ENCODE results near the gene SAMD3.
"Not testable (repeated sequence)": the region's sequence is repeated elsewhere in the genome, so short reads cannot be mapped to it uniquely, and the experiment has no call there.

The SAMD3 gene, protein sequence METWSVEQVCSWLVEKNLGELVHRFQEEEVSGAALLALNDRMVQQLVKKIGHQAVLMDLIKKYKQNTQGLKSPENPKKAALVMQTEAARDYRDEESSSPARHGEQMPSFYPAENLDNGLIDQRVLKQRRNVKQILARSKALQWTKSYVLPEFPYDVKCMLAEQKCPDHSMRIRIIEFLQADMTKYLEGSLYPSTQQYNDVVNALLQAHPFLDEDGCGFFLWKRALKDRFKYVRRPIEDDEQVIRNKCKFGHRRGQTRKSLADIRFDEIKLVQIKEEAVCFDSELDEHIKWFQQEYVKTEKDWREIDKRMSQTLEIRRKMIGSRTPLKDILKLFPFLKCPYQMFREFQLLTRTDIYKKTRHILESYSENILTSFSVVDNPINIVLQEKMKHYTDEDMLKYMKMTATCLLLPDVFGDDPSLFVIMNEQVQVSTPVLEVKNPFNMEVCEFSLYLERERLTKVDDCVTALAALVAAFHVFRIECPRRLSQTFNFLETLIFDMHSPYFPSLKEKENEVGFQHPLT

DNA sequence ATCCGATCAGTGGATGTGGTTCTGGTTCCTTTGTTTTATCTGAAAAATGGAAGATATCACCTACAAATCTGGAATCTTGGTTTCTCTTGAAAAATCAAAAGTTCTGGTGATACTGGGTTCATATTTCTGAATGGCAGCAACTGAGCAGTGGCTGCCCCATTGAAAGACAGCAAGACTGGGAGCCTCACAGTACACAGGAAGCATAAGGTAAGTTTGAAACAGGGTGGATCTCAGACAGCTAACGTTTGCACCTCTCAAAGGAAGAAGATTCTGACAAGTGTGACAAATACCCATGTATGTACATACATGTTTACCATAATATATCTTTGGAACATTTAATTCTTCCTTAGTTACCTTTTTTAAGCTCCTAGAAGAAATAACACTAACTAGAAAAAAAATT lies at the start of gene SAMD3:
SAMD3 (minus strand) TSS at position 177 of the 400 bp plus-strand sequence. CDS start 7,678 bp downstream, outside the sequence.
- no peak for DNase-seq

DNA sequence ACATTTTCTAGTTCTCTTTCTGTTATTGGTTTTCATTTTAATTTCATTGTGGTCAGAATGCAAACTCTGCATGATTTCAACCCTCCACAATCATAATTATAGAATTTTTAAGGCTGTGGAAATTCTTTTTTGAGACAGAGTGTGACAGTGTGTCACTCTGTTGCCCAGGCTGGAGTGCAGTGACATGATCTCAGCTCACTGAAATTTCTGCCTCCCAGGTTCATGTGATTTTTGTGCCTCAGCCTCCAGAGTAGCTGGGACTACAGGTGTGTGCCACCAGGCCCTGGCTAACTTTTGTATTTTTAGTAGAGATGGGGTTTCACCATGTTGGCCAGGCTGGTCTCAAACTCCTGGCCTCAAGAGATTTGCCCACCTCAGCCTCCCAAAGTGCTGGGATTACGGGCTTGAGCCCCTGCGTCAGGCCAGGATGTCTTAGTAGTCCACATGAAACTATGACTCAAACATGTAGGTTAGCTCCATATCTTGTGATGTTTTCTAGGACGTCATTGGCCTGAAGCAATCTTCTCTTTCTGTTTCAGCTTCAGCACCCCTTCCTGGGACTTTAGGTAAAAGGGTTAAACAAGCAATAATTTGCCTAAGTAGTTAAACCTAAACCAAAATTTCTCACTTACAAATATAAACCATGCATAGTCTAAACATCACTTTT lies 47.4 kb upstream of the SAMD3 start:
- no peak for DNase-seq

DNA sequence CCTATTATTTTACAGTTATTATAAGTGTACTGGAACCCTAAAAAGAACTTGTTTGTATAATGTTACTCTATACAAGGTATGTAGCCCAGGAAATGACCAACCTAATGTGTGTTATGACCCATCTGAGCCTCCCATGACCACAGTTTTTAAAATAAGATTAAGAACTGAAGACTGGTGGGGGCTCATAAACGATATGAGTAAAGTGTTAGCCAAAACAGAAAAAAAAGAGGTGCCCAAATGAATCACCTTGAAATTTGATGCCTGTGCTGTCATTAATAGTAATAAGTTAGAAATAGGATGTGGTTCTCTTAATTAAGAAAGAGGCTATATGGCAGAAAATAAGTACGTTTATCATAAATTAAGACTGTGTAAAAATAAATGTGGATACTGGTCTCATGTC lies 42.8 kb upstream of the SAMD3 start:
- DNase-seq = peak; percentile 7

DNA sequence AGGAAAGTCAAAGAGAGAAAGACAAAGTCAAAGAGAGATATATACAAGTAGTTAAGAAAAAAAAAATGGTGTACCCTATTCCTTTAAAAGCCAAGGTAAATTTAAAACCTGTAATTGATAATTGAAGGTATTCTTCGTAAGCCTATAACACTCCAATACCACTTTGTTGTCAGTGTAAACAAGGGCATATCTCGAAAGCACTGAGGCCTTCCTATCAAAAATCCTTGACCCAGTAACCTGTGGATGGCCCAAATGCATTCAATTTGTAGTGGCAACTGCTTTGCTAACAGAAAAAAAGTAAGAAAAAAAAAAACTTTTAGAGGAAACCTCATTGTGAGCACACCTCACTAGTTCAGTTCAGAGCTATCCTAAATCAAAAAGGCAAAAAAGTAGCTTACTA lies 39.3 kb upstream of the SAMD3 start:
- no peak for DNase-seq

DNA sequence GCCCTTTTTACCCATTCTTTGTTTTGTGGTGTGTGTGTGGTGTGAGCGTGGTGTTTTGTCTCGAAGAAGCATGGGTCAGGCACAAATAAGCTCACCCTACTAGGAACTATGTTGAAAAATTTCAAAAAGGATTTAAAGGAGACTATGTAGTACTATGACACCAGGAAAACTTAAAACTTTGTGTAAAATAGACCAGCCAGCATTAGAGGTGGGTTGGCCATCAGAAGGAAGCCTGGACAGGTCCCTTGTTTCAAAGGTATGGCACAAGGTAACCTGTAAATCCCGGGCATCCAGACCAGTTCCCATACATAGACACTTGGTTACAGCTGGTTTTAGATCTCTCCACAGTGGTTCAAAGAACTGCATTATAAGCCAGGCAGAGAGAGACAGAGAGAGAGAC lies 38.8 kb upstream of the SAMD3 start:
- not testable (repeated sequence) for DNase-seq

DNA sequence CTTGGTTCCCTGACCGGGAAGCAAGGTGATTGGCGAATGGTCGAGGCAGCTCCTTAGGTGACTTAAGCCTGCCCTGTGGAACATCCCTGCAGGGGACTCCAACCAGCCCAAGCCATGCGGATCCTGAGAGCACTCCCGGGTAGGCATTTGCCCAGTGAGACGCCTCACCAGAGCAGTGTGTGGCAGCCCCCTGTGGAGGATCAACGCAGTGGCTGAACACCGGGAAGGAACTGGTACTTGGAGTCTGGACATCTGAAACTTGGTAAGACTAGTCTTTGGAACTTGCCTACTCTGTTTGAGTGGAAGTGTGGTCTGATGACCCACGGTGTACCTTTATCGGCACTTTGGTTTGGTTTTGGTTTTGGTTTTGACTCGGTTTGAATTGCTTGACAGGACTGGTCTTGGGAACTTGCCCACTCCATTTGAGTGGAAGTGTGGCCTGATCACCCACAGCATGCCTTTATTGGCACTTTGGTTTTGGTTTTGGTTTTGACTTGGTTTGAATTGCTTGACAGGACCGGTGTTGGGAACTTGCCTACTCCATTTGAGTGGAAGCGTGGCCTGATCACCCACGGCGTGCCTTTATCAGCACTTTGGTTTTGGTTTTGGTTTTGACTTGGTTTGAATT lies 38.0 kb upstream of the SAMD3 start:
- peak; percentile 38 for DNase-seq

DNA sequence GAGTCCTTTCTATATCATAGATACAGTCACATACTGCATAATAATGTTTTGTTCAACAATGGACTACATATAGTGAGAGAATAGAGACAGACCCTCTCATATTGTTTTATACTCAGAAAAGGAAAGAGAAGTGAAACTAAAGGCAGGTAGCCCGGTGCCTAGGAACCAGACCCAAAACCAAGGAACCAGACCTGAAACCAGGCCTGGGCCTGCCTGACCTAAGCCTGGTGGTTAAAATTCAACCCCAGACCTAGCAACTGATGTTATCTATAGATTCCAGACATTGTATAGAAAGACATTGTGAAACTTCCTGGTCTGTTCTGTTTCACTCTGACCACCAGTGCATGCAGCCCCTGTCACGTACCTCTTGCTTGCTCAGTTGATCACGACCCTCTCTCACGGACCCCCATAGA lies 37.3 kb upstream of the SAMD3 start:
- peak; percentile 49 for DNase-seq

DNA sequence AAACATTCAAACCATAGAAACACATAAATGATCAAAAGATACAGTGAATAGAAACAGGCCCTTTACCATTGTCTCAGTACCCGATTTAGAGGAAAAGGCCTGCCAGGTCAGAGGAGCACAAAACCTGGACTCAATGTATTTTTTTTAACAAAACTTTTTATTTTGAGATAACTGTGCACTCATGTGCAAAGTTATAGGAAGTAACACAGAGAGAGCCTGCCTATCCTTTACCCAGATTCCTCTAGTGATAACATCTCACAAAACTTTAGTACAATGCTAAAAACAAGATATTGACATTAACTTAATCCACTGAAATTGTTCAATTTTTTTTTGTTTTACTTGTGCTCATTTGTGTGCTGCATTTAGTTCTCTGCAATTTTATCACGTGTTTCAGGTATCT lies 36.8 kb upstream of the SAMD3 start:
- DNase-seq = no peak

DNA sequence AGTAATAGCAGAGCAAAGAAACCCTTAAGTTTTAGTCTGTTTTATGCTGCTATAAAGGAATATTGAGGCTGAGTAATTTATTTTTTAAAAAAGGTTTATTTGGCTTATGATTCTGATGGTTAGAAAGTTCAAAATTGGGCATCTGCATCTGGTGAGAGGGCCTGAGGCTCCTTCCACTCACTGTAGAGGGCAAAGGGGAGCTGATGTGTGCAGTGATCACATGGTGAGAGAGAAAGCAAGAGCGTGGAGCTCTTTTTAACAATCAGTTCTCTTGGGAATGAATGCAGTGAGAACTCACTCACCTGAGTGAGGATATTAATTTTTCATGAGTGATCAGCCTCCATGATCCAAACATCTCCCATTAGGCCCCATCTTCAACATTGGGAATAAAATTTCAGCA lies 36.4 kb upstream of the SAMD3 start:
- DNase-seq = no peak

DNA sequence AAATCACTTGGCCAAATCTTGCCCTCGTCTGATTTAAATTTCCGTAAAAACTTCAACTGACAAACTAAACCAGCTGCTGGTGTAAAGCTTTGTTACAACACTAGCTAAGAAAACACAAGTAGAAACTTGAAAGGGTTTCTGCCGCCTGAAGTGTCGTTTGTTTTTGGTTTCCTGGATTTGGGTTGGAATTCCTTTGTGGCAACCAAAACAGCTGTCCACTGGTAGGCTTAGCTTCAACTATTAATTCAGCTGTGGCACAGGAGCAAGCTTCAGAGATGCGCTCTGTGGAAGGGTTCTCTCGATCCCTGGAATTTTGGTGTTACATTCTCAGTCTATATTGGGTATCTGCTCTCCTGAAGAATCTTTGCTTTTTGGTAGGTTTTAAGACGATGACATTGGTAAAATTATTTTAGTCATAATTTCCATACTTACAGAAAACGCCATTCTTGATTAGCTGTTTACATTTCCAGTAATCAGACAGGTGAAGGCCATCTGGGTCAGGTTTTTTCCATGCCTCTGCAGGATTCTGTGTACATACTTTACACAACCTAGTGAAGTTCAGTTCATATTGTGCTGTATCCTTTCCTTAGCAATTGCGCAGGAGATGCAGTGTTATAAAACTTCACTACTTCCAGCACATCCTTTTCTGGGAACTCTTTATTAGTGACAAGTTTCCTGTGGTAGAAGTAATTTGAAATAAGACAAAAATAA lies 29.9 kb upstream of the SAMD3 start:
- DNase-seq = no peak

DNA sequence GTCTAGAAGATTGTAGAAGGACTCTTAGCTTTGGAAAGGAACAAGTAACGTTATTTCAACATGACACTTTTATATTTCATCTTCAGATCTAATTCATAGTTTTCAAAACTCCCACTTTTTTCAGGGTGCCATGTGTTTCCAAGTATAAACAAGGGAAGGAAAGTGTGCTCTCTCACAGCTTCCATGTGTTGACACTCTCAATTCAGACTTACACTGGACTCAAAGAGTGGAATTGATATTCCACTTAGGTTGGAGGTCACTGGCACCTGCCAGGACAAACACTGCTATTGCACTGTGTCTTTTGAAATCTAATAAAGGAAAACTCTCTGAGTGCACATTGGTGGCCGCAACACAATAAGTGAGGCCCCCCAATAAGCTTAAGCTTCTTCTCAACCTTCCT lies 22.5 kb upstream of the SAMD3 start:
- no peak for DNase-seq

DNA sequence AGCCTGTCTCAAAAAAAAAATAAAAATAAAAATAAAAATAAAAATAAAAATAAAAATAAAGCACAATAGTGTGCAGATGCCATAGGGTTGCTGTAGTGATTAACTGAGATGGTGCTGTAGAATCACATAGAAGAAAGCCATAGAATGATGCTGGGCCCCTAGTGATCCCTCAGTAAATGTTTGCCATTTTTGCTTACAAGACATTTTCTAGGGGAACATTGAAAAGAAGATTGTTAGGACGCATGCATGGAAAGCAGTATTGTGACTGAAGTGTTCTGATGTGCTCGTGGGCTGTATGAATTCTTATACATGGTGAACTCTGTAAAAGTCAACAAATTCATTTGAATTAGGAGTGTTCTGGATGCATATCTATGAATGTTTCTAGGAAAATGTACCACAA lies 22.0 kb upstream of the SAMD3 start:
- no peak for DNase-seq

DNA sequence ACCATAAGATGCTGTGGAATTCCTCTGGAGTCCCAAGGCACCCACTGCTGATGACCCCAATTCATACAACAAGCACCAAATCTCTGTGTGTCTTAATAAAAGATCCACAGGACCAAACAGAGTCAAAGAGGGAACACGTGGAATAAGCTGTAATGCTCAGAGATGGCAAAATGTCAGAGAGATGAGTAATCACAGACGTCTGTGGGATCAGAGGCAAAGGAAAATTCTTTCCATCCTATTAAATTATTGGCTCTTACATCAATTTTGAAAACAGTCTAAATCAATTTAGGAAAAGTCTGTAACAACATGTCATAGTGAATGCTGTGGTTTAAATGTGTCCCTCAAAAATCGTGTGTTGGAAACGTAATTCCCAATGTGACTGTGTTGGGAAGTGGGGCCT lies 17.5 kb upstream of the SAMD3 start:
- DNase-seq = no peak

DNA sequence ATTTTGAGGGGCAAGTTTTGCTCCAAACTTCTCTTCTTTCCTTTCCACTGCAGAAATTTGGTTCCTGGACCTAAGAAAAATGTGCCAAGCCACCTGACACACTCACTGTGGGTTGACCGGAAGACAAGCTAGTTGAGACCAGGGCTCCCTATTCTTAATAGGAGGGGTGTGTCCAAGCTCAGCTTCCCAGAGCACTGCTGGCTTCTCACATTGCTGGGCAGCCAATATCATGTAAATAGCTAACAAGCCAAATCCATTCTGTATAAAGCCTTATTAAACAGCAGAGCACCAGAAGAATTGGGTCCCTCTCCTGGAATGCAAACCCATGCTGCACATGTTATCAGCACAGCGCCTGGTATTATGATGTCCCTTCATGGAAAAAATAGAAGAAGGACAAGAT lies 17.0 kb upstream of the SAMD3 start:
- DNase-seq = no peak

DNA sequence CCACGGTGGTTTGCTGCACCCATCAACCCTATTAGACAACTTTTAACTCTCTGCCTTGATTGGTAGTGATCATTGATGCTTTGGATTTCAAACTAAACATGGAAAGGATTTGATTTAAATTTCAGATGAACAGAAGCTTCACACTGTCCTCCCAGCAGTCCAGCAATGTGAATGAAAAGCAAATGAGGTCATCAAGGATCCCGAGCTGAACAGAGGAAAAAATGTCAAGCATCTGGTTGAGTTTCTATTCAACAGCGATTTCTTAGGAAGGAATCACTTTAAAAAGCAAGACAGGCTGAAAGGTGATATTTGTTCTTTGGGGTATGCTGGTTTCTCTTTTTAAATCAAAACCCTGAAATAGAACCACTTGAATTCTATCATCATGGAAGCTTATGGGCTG lies 10.6 kb upstream of the SAMD3 start:
- no peak for DNase-seq

DNA sequence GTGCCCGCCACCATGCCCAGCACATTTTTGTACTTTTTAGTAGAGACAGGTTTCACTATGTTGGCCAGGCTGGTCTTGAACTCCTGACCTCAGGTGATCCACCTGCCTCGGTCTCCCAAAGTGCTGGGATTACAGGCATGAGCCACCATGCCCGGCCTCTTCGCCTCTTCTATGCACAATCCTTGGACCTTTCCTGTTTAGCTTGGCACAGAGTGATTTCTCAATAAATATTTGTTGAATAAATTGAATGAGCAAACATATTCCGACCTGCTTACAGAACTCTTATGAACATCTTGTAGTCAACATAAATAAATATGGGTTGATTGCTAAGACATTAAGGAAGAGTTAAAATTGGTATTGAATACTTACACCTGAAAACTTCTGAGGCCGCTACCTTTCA lies 7.8 kb upstream of the SAMD3 start:
- not testable (repeated sequence) for DNase-seq

DNA sequence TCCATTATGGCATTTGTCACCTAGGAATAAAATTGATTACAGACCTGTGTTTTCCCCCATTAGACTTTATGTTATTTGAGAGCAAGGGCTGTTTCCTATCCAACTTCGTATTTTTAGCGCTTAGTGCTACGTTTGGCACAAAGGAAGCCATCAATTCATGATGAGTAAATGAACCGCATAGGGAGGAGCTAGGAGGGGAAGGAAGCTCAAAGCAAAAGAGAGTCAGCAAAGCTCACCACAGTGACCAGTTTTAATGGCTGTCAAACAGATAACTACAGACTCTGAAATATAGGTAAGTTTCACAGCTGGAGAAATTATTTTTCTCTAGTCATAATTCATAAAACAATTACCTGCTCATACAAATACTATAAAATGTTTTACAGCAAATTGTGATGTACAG lies 6.9 kb upstream of the SAMD3 start:
- DNase-seq = no peak

DNA sequence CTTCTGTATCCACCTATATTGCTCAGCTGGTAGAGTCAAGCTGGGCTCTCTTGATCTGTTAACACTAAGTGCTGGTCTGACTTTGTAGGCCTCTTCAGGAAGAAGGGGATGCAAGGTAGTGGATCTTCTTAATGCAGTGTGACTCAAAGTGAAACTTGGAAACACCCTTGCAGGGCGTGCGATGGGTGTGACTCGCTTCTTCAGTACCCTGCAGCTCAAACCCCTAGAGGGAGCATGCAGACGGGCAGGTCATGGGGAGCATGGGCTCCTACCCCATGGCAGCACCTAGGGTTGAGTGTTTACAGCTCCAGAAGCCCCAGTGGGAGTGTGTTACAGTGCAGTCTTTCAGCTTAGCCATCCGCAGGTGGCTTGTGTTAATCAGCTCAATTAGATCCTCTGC lies 757 bp upstream of the SAMD3 start:
- peak; percentile 78 for DNase-seq

DNA sequence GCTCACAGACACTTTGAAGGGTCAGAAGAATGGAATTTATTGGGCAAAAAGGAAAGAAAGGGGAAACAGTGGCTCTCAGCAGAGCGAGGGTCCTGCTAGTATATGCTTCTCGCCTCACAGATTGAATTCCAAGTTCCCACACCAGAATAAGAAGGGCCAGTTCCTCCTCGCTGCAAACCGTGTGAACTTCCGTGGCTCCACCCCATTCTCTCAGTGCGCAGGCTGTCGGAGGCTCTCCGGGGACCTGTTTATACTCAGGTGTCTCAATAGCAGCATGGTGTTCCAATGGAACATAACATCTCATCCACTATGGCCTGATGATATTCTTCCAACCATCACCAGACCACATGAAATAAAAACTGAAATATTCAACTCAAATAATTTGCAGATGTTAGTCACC lies 4.6 kb downstream of the SAMD3 start:
- no peak for DNase-seq

DNA sequence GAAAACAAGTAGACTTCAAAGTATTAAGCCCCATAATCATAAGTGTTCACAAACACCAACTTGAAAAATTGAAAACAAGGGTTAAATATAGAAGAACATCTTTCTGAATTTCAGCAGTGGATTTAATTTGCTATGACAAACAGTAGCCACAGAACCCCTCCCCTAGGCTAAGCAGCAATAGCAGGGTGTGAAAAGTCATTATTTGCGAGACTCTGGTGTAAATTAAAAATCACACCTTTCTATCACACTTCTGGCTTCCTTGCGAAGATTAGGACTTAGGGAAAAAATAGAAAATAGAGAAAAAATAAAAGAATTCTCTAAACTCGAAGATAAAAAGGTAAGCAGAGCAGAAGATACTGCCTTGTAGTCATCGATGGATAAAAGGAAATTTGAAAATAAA lies 6.1 kb downstream of the SAMD3 start:
- no peak for DNase-seq

DNA sequence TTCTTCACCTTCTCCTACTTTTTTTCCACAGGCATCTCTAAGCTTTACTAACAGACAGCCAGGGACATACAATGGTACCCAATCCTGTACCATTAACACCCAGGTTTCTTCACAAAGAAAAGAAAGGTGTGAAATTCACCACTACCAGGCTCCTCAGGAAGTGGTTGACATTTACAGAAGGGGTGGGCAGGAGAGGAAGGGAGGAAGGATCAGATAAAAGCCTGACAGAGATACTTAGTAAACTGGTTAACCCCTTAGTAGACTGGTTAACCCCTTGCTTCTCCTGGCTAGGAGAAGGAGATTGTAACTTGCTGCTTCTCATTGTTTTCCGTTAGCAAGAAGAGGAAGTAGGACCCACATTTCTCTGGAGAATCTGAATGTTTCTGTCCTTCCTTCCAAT lies 7.2 kb downstream of the SAMD3 start:
- DNase-seq = peak; percentile 61

DNA sequence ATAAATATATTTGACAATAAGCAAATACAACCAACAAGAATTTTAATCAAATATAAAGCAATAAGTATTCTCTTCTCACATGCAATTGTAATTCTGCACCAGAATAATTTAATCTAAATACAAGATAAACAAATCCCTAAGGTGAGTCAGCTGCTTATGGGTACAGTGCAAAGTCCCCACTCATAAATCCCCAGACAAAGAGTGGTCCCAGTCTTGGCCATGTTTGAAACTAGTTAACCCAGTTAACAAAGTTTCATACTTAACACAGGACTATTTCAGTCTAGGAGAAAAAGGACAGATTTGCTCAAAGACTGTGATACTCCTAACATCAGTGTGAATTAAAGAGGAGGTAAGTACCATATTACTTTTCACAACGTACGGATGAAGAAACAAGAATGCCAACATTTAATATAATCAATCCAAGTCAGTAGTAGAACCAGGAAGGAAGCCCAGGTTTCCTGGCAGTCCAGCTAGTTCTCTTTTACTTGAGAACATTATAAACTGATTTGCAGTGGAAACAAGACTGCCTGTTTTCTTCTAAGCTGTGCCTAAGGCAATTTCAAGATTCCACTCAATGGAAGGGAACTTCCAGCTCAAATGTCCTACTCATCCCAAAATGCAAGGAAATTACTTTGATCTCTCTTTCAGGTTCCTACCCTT lies 10.4 kb downstream of the SAMD3 start:
- no peak for DNase-seq

DNA sequence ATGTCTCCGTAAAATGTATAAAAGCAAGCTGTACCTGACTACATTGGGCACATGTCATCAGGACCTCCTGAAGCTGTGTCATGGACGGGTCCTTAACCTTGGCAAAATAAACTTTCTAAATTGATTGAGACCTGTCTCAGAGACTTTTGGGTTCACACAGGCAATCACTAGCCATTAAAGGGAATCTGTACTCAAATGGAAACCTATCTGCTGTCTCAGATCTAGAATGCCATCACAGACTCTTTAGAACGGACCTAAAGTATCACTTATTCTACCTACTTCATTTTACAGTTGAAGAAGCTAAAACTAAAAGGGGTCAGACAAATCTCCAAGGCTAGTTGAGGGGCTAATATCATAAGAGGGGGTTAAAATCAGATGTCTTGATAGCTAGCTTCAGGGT lies 11.1 kb downstream of the SAMD3 start:
- peak; percentile 44 for DNase-seq

Measured in activated CD4-positive, alpha-beta T cell treated with anti-CD3 and anti-CD28 coated beads, Interleukin-2, Interleukin-6, amounts not matched to agents 100 ng/mL and 50 ng/mL, durations not matched to agents 16 hours and 8 hours (primary cell).